CD14-positive monocyte (primary cell): ENCODE data around the gene SRC. TPM values are rescaled to one million over a fixed set of nuclear protein-coding genes. Genes with fewer than 3 reads are reported as not detected.

Experiments used
- DNase-seq, 3 donors: peaks; one replicate each; pipeline ENCODE4 v3.0.0-alpha.2; 2011 to 2022
- H2AFZ ChIP-seq: 2 replicates; pipeline ENCODE4 v1.6.0; 2012; ENCODE audit warnings: mild to moderate bottlenecking, low read depth, low read length, inconsistent platforms; ENCODE audit not compliant: insufficient read depth, poor library complexity, severe bottlenecking
- H3K27ac ChIP-seq, 2 donors: 1 replicate in 1 of 2; 2 replicates in 1 of 2; pipeline ENCODE4 v1.5.1; 2012 to 2013; ENCODE audit warnings: low read length in 2 of 2, control low read depth in 1 of 2, inconsistent platforms in 1 of 2, low read depth in 1 of 2, mild to moderate bottlenecking in 1 of 2
- H3K27me3 ChIP-seq, 2 donors: one replicate each; pipeline versions ENCODE4 v1.6.0 to v1.6.1; 2011 to 2013; ENCODE audit warnings: low read length in 2 of 2; ENCODE audit not compliant: control insufficient read depth in 2 of 2, insufficient read depth in 2 of 2
- H3K36me3 ChIP-seq, 2 donors: replicated peaks in 1 of 2; 1 replicate in 1 of 2; 2 replicates in 1 of 2; pipeline versions ENCODE4 v1.5.1 to v1.6.1; 2012 to 2013; ENCODE audit warnings: low read length in 2 of 2, control low read depth in 1 of 2, inconsistent platforms in 1 of 2, mild to moderate bottlenecking in 1 of 2; ENCODE audit not compliant: insufficient read depth in 2 of 2, control insufficient read depth in 1 of 2
- H3K4me1 ChIP-seq, 2 donors: 1 replicate in 1 of 2; 2 replicates in 1 of 2; pipeline versions ENCODE4 v1.5.1 to v1.6.1; 2012 to 2013; ENCODE audit warnings: low read length in 2 of 2, control low read depth in 1 of 2, inconsistent platforms in 1 of 2, mild to moderate bottlenecking in 1 of 2, moderate library complexity in 1 of 2; ENCODE audit not compliant: insufficient read depth in 2 of 2, control insufficient read depth in 1 of 2
- H3K4me2 ChIP-seq: replicated peaks from 2 replicates; pipeline ENCODE3; 2012; ENCODE audit warnings: low read length, moderate library complexity, mild to moderate bottlenecking; ENCODE audit not compliant: poor library complexity, severe bottlenecking; ENCODE audit errors: extremely low read depth
- H3K4me3 ChIP-seq, 3 experiments: fragments of 200-600 bp in 1 of 3; sonication (generic) in 1 of 3; replicated peaks in 1 of 3; 1 replicate in 2 of 3; 2 replicates in 1 of 3; pipeline ENCODE4 v1.5.1; 2011 to 2013; ENCODE audit warnings: low read length in 3 of 3, mild to moderate bottlenecking in 3 of 3, control low read depth in 2 of 3, low read depth in 2 of 3, inconsistent platforms in 1 of 3, moderate library complexity in 1 of 3
- H3K79me2 ChIP-seq: 2 replicates; pipeline ENCODE4 v1.6.0; 2012; ENCODE audit warnings: mild to moderate bottlenecking, control low read depth, inconsistent platforms, low read length, moderate library complexity; ENCODE audit not compliant: insufficient read depth
- H3K9ac ChIP-seq: 2 replicates; pipeline ENCODE4 v1.6.0; 2017; ENCODE audit warnings: low read length, mild to moderate bottlenecking; ENCODE audit not compliant: insufficient read depth, poor library complexity, severe bottlenecking
- H3K9me3 ChIP-seq, 2 donors: replicated peaks in 1 of 2; 1 replicate in 1 of 2; 2 replicates in 1 of 2; pipeline versions ENCODE4 v1.5.1 to v1.6.1; 2012 to 2013; ENCODE audit warnings: low read length in 2 of 2, control low read depth in 1 of 2; ENCODE audit not compliant: control insufficient read depth in 1 of 2, insufficient read depth in 1 of 2
- H4K20me1 ChIP-seq: 2 replicates; pipeline ENCODE4 v1.6.0; 2012; ENCODE audit warnings: mild to moderate bottlenecking, low read length, control low read depth, moderate library complexity; ENCODE audit not compliant: insufficient read depth
- H3K27ac Mint-ChIP-seq, 7 donors: one replicate each; pipeline ENCODE4 v1.8.0; 2020; ENCODE audit warnings: mild to moderate bottlenecking in 7 of 7, mixed read lengths in 7 of 7, moderate library complexity in 6 of 7, inconsistent platforms in 2 of 7
- H3K27me3 Mint-ChIP-seq, 3 donors: one replicate each; pipeline ENCODE4 v1.8.0; 2021 to 2022; ENCODE audit warnings: low read depth in 3 of 3, mild to moderate bottlenecking in 3 of 3, mixed read lengths in 3 of 3, moderate library complexity in 3 of 3, inconsistent platforms in 1 of 3
- H3K36me3 Mint-ChIP-seq, 2 donors: one replicate each; pipeline ENCODE4 v1.8.0; 2020; ENCODE audit warnings: mixed read lengths in 2 of 2, inconsistent platforms in 1 of 2, mild to moderate bottlenecking in 1 of 2
- H3K4me1 Mint-ChIP-seq: one replicate; pipeline ENCODE4 v1.8.0; 2020; ENCODE audit warnings: mild to moderate bottlenecking, mixed read lengths
- H3K4me3 Mint-ChIP-seq, 2 donors: one replicate each; pipeline ENCODE4 v1.8.0; 2020; ENCODE audit warnings: mild to moderate bottlenecking in 2 of 2, mixed read lengths in 2 of 2, moderate library complexity in 1 of 2
- H3K9me3 Mint-ChIP-seq, 7 donors: one replicate each; pipeline ENCODE4 v1.8.0; 2020 to 2022; ENCODE audit warnings: mixed read lengths in 7 of 7, mild to moderate bottlenecking in 6 of 7, moderate library complexity in 6 of 7, inconsistent platforms in 2 of 7
- CTCF ChIP-seq: fragments of 200-600 bp; IDR thresholded peaks from one replicate; pipeline ENCODE4 v1.8.0; 2022; ENCODE audit warnings: antibody characterized with exemption, mild to moderate bottlenecking
- WGBS: methylation state at CpG from one replicate; pipeline ENCODE4 v1.1.5; 2013; ENCODE audit warnings: missing lambda C conversion rate; ENCODE audit not compliant: insufficient coverage; 5-methylcytosine and 5-hydroxymethylcytosine counted together
- intact Hi-C, 2 donors: fragments of 100-400 bp; cut with micrococcal nuclease; formaldehyde crosslinking; loops; one replicate each; pipeline versions ENCODE4 v1.15.0 to v1.15.1; 2023
- polyA plus RNA-seq, 3 donors: library from polyadenylated mRNA; depleted of rRNA in 1 of 3; unstranded in 2 of 3; stranded (reverse) in 1 of 3; fragments of 300-500 nt in 2 of 3; fragments of >200 nt in 1 of 3; fragmentation: Illumina TruSeq in 2 of 3; gene quantifications; 1 replicate in 2 of 3; 2 replicates in 1 of 3; pipeline ENCODE4 v1.2.3, GENCODE V29; 2012 to 2021

SRC gene
- polyA plus RNA-seq, 3 donors: 4.9 to 55.1 (median 6.8) TPM

GRCh38 chr20:37353285-37353849 is 7.4 kb downstream of the SRC start:
- TF ChIP-seq CTCF: no peak
- peaks cover 0 to 6% (median 0%) of the 10 kb centered on the region in 7 donors for H3K9me3 Mint-ChIP-seq
- 92% methylated on average over 11 of the region's 13 CpGs for WGBS
- peaks cover 11 to 23% (median 18%) of the 10 kb centered on the region in 3 donors for H3K27me3 Mint-ChIP-seq
- intact Hi-C loops: no loop called here
- peaks cover 82% of the 10 kb centered on the region for H4K20me1 ChIP-seq
- peaks cover 44 to 59% of the 10 kb centered on the region in 2 donors for H3K36me3 Mint-ChIP-seq
- H3K27me3 ChIP-seq: peaks cover 0 to 3% of the 10 kb centered on the region in 2 donors
- H3K4me3 Mint-ChIP-seq: peak overlapping the region in 1 of 2 donors; percentile 22
- H3K9ac ChIP-seq: no peak overlapping the region
- no peak overlapping the region for H3K4me3 ChIP-seq
- peaks cover 22% of the 10 kb centered on the region for H3K79me2 ChIP-seq
- no peak for DNase-seq
- H3K4me1 Mint-ChIP-seq: peaks cover 74% of the 10 kb centered on the region
- H3K36me3 ChIP-seq: peaks cover 0 to 25% of the 10 kb centered on the region in 2 donors
- no peak overlapping the region for H2AFZ ChIP-seq
- peaks cover 59 to 71% of the 10 kb centered on the region in 2 donors for H3K4me1 ChIP-seq
- no peak overlapping the region for H3K27ac ChIP-seq
- H3K27ac Mint-ChIP-seq: no peak overlapping the region
- H3K4me2 ChIP-seq: no peak overlapping the region
- H3K9me3 ChIP-seq: no peaks in the 10 kb centered on the region

GRCh38 chr20:37354210-37355195 is 8.6 kb downstream of the SRC start:
- H3K4me3 Mint-ChIP-seq: peak overlapping the region in 1 of 2 donors; percentile 48
- Histone ChIP-seq H3K36me3 (peaks cover 0 to 25% of the 10 kb centered on the region in 2 donors), H3K9me3 (no peaks in the 10 kb centered on the region), H3K27me3 (peaks cover 0 to 3% of the 10 kb centered on the region in 2 donors), H3K4me3 (no peak overlapping the region), H3K27ac (no peak overlapping the region), H3K9ac (no peak overlapping the region), H2AFZ (no peak overlapping the region), H3K4me1 (peaks cover 55 to 68% of the 10 kb centered on the region in 2 donors), H3K79me2 (peaks cover 18% of the 10 kb centered on the region), H4K20me1 (peaks cover 86% of the 10 kb centered on the region), H3K4me2 (no peak overlapping the region)
- no peak for TF ChIP-seq CTCF
- peaks cover 0 to 7% (median 0%) of the 10 kb centered on the region in 7 donors for H3K9me3 Mint-ChIP-seq
- peaks cover 11 to 22% (median 18%) of the 10 kb centered on the region in 3 donors for H3K27me3 Mint-ChIP-seq
- peaks cover 38 to 55% of the 10 kb centered on the region in 2 donors for H3K36me3 Mint-ChIP-seq
- intact Hi-C loops: no loop called here
- H3K4me1 Mint-ChIP-seq: peaks cover 70% of the 10 kb centered on the region
- WGBS: 95% methylated on average over 11 of the region's 18 CpGs
- DNase-seq: no peak
- peak overlapping the region in 1 of 7 donors; percentile 19 for H3K27ac Mint-ChIP-seq
